Loucy (cell line): ENCODE results near the gene FBXO42.
"Not testable (repeated sequence)": the region's sequence is repeated elsewhere in the genome, so short reads cannot be mapped to it uniquely, and the experiment has no call there.

Source experiments
- H2AFZ ChIP-seq: fragments of 200-600 bp; sonication (generic); 2 replicates; pipeline ENCODE4 v1.6.0; 2016; ENCODE audit warnings: antibody characterized with exemption, mild to moderate bottlenecking, low read length, moderate library complexity
- H3F3A ChIP-seq: fragments of 200-600 bp; 2 replicates; pipeline ENCODE4 v1.6.0; 2016; ENCODE audit warnings: antibody characterized with exemption, low read depth, mild to moderate bottlenecking
- H3K27me3 ChIP-seq: fragments of 200-600 bp; sonication (generic); 2 replicates; pipeline ENCODE4 v1.6.1; 2014; ENCODE audit warnings: low read length, mild to moderate bottlenecking; ENCODE audit not compliant: insufficient read depth, poor library complexity, severe bottlenecking
- H3K36me3 ChIP-seq: fragments of 200-600 bp; sonication (generic); 2 replicates; pipeline ENCODE4 v1.6.1; 2016; ENCODE audit warnings: low read length; ENCODE audit not compliant: insufficient read depth
- H3K4me1 ChIP-seq: fragments of 200-600 bp; sonication (generic); 2 replicates; pipeline ENCODE4 v1.5.1; 2014; ENCODE audit warnings: low read length, mild to moderate bottlenecking; ENCODE audit not compliant: insufficient read depth, poor library complexity, severe bottlenecking
- H3K4me2 ChIP-seq: fragments of 200-600 bp; sonication (generic); 2 replicates; pipeline ENCODE4 v1.6.0; 2014; ENCODE audit warnings: antibody characterized with exemption, low read length, low read depth, mild to moderate bottlenecking; ENCODE audit not compliant: poor library complexity, severe bottlenecking
- H3K4me3 ChIP-seq: fragments of 200-600 bp; sonication (generic); 2 replicates; pipeline ENCODE4 v1.5.1; 2014; ENCODE audit warnings: low read length, mild to moderate bottlenecking, mixed read lengths; ENCODE audit not compliant: poor library complexity, severe bottlenecking
- H3K79me2 ChIP-seq: fragments of 200-600 bp; sonication (generic); 2 replicates; pipeline ENCODE4 v1.6.1; 2014; ENCODE audit warnings: low read length; ENCODE audit not compliant: insufficient read depth
- H3K9ac ChIP-seq: fragments of 200-600 bp; sonication (generic); 2 replicates; pipeline ENCODE4 v1.6.0; 2014; ENCODE audit warnings: mild to moderate bottlenecking, low read depth, low read length, moderate library complexity; ENCODE audit not compliant: poor library complexity, severe bottlenecking
- H3K9me2 ChIP-seq: fragments of 200-600 bp; sonication (generic); replicated peaks from 2 replicates; pipeline ENCODE4 v1.6.1; 2016; ENCODE audit warnings: low read depth, low read length, mixed read lengths
- H3K9me3 ChIP-seq: fragments of 200-600 bp; sonication (generic); 2 replicates; pipeline ENCODE4 v1.6.1; 2014; ENCODE audit warnings: mild to moderate bottlenecking, antibody characterized with exemption, low read length, low read depth; ENCODE audit not compliant: insufficient read depth
- H4K20me1 ChIP-seq: fragments of 200-600 bp; sonication (generic); 2 replicates; pipeline ENCODE4 v1.6.0; 2014; ENCODE audit warnings: antibody characterized with exemption, low read length, mild to moderate bottlenecking; ENCODE audit not compliant: insufficient read depth, poor library complexity, severe bottlenecking
- CTCF ChIP-seq: fragments of 200-600 bp; sonication (generic); conservative IDR thresholded peaks from 2 replicates; pipeline ENCODE4 v1.5.1; 2014; ENCODE audit warnings: mild to moderate bottlenecking, antibody characterized with exemption, low read length
- EZH2phosphoT487 ChIP-seq: fragments of 200-600 bp; IDR thresholded peaks from 2 replicates; pipeline ENCODE4 v1.6.1; 2018; ENCODE audit warnings: antibody characterized with exemption, mild to moderate bottlenecking, moderate library complexity, borderline replicate concordance

Gene FBXO42

GRCh38 chr1:16226490-16227179, 125.6 kb downstream of the FBXO42 start:
- Histone ChIP-seq H3K36me3 (no peaks in the 10 kb centered on the region), H2AFZ (no peak overlapping the region), H3K4me2 (no peak overlapping the region), H3K27me3 (no peaks in the 10 kb centered on the region), H3K9me3 (no peaks in the 10 kb centered on the region), H3K79me2 (no peaks in the 10 kb centered on the region), H3K9ac (no peak overlapping the region), H4K20me1 (no peaks in the 10 kb centered on the region), H3F3A (no peaks in the 10 kb centered on the region), H3K4me3 (no peak overlapping the region), H3K4me1 (no peaks in the 10 kb centered on the region), H3K9me2 (no peaks in the 10 kb centered on the region)
- TF ChIP-seq EZH2phosphoT487 (no peak), CTCF (no peak)

GRCh38 chr1:16226129-16226489, 126.2 kb downstream of the FBXO42 start:
- Histone ChIP-seq H4K20me1 (no peaks in the 10 kb centered on the region), H3K9ac (no peak overlapping the region), H3F3A (no peaks in the 10 kb centered on the region), H3K36me3 (no peaks in the 10 kb centered on the region), H3K4me2 (no peak overlapping the region), H3K4me3 (no peak overlapping the region), H2AFZ (no peak overlapping the region), H3K9me2 (no peaks in the 10 kb centered on the region), H3K4me1 (no peaks in the 10 kb centered on the region), H3K9me3 (no peaks in the 10 kb centered on the region), H3K27me3 (no peaks in the 10 kb centered on the region), H3K79me2 (no peaks in the 10 kb centered on the region)
- no peak for TF ChIP-seq EZH2phosphoT487

- H3K9me3 ChIP-seq, result no peaks in the 10 kb centered on the region
- H3K9me2 ChIP-seq, result no peaks in the 10 kb centered on the region
- H3K27me3 ChIP-seq, result no peaks in the 10 kb centered on the region
- H3K4me1 ChIP-seq, result no peaks in the 10 kb centered on the region
- no peak overlapping the region for H3K4me3 ChIP-seq
- H3K36me3 ChIP-seq, result no peaks in the 10 kb centered on the region
- no peak overlapping the region for H3K4me2 ChIP-seq
- H3K79me2 ChIP-seq, result no peaks in the 10 kb centered on the region
- TF ChIP-seq CTCF (no peak), EZH2phosphoT487 (no peak)
- H3K9ac ChIP-seq, result no peak overlapping the region
- H3F3A ChIP-seq, result no peaks in the 10 kb centered on the region
- H4K20me1 ChIP-seq, result no peaks in the 10 kb centered on the region
- no peak overlapping the region for H2AFZ ChIP-seq
These were observed 127.8 kb downstream of the FBXO42 start for GRCh38 chr1:16224472-16224871.

- H3K36me3 ChIP-seq, H3K27me3 ChIP-seq, H3K79me2 ChIP-seq, H3K4me1 ChIP-seq, H3K9ac ChIP-seq, H4K20me1 ChIP-seq, H3K9me3 ChIP-seq, H2AFZ ChIP-seq, H3F3A ChIP-seq, H3K9me2 ChIP-seq, H3K4me2 ChIP-seq, H3K4me3 ChIP-seq: not testable (repeated sequence)
These were observed 129.6 kb downstream of the FBXO42 start for GRCh38 chr1:16222716-16223115.
